Measurements from ENCODE around the gene CHN1.

The CHN1 gene

DNA sequence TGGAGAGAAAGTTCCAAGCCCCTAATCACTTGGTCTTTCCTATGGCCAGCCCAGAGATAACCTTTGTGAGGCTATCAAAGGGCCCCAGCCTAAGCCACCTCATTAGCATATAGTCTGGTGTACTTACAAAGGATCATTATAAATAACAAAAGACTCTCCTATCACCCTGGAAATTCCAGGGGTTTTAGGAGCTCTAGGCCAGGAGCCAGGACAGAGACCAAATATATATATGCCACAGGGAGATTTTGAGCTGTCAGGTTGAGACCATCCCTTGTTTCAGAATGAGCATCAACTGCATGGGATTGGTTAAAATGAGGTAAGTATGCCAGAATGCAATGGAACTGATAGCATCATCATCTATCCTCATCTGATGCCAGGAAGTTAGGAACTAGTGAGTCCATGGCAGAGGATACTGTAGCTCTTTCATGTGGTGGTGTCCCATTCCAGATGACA, 208.8 kb downstream of the CHN1 start:
- no peak overlapping the region for H3K4me3 ChIP-seq (ENCODE audit: low read depth, low read length)
- TF ChIP-seq, protein P1, sequence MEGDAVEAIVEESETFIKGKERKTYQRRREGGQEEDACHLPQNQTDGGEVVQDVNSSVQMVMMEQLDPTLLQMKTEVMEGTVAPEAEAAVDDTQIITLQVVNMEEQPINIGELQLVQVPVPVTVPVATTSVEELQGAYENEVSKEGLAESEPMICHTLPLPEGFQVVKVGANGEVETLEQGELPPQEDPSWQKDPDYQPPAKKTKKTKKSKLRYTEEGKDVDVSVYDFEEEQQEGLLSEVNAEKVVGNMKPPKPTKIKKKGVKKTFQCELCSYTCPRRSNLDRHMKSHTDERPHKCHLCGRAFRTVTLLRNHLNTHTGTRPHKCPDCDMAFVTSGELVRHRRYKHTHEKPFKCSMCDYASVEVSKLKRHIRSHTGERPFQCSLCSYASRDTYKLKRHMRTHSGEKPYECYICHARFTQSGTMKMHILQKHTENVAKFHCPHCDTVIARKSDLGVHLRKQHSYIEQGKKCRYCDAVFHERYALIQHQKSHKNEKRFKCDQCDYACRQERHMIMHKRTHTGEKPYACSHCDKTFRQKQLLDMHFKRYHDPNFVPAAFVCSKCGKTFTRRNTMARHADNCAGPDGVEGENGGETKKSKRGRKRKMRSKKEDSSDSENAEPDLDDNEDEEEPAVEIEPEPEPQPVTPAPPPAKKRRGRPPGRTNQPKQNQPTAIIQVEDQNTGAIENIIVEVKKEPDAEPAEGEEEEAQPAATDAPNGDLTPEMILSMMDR (IDR thresholded peaks at IDR 0.05; ENCODE audit: low read depth, low read length) = no peak

DNA sequence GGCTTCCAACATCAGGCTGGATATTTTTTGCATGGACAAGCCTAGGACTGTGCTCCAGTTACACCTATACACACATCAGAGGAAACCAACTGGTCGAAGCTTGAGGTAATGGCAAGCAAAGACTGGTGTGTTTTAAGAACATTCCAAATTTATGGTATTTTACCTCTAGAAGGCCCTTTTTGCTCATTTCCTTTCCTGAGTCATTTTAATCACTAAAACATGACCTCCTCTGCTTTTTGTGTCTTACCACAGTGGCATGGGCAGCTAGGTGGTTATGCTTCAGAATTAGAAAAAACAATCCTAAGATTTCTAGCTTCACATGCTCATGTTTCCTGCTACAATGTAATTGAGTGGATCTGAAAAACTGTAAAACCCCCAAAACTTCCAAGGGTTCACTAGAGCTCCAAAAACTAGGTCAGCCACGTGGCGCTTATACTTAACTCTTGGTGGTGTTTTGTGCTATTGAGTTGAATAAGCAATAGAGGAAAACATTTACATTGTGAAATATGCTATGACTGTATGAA, 210.3 kb downstream of the CHN1 start:
- TF ChIP-seq, protein P1 (IDR thresholded peaks at IDR 0.05; ENCODE audit: low read depth, low read length) = no peak
- no peak overlapping the region for H3K4me3 ChIP-seq (ENCODE audit: low read depth, low read length)

DNA sequence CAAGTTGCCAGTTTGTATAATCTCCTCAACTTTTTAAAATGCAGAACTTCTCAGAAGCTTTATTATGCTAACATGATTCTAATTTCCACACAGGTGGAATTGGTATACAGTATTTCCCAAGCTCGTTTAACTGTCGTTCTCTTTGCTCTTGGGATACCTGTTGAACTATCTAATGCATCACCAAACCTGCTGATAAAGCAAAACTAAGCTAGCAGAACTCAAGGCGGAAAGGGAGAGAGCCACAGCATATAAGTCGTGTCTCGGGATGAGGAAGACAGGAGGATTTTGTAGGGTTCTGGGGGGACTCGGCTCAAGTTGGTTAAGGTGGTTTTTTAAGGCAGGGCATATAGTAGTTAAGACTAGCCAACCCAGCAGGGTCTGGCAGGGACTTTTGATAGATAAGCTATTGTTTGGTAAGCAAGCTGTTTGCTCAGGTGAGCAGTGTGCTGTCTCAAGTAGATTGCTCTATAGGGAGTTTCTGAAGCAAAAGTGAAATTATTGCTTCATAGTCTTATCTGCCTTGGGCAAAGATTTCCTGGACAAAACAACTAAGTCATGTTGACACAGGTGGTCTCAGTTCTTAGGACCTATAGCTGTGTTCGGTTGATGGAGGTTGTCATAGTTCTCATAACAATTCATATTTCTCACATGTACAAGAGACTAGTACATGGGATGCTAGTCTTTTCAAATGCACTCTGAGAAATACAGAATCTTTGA, 212.7 kb downstream of the CHN1 start:
- TF ChIP-seq, protein P1 (IDR thresholded peaks at IDR 0.05; ENCODE audit: low read depth, low read length) = no peak
- no peak overlapping the region for H3K4me3 ChIP-seq (ENCODE audit: low read depth, low read length)

DNA sequence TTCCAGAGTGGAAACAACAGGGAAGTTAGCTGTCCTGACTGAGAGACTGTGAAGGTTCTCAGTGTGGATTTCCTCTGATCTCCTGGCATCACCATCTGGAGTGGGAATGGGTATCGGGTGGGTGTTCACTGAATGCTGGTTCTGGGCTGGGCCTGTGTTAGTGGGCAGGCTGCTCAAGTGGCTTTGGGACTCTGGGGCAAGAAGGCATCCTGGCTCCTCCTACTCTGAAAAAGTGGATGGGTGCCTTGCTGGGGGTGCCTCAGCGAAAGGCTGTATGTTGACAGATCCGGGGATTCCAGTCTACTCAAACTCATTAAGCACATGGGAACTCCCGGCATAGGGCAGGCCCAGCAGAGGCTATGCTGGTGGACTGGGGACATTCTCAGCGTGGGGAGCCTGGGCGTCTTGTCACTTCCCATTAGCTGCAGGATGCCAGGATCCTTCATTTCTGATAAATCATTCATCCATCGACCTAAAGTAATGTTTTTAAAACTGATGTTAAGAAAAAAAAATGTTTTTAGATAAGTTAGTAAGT, 213.4 kb downstream of the CHN1 start:
- no peak overlapping the region for H3K4me3 ChIP-seq (ENCODE audit: low read depth, low read length)
- TF ChIP-seq, protein P1 (IDR thresholded peaks at IDR 0.05; ENCODE audit: low read depth, low read length) = no peak

DNA sequence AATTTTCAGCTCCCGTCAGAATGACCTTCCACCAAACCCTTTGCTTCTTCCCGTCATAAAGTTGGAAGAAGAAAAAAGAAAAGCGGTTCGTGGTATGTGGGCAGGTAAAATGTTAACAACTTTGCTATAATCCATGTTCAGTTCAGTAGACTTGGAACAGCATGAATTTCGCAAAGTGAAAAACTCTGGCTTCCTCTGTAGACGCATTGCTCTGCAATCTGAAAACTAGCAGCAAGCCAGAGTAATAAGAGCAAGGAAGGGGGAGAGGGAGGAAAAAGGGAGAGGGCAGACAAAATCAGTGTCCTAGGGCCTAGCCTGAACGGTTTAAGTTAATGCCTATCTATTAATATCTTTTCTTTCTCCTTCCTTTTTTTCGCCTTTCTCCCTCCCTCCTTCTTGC, 214.2 kb downstream of the CHN1 start:
- H3K4me3 ChIP-seq (ENCODE audit: low read depth, low read length) = no peak overlapping the region
- TF ChIP-seq, protein P1 (IDR thresholded peaks at IDR 0.05; ENCODE audit: low read depth, low read length) = no peak

DNA sequence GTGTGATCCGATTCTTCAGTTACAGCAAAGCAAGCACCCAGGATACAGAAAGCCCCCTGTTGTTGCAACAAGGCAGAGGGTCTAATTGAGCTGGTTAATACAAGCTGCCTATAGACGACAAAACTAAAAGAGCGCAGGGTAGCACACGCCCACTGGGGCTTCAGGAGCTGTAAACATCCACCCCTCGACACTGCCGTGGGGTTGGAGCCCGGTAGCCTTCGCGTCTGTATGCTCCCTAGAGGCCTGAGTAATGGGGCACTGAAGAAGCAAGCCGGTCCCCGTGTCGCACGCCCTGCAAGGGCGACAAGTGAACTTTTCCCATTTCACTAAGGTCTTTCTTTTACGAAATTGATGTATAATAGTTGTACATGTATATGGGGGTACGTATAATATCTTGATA, 216.2 kb downstream of the CHN1 start:
- TF ChIP-seq, protein P1 (IDR thresholded peaks at IDR 0.05; ENCODE audit: low read depth, low read length) = no peak
- H3K4me3 ChIP-seq (ENCODE audit: low read depth, low read length) = no peak overlapping the region

DNA sequence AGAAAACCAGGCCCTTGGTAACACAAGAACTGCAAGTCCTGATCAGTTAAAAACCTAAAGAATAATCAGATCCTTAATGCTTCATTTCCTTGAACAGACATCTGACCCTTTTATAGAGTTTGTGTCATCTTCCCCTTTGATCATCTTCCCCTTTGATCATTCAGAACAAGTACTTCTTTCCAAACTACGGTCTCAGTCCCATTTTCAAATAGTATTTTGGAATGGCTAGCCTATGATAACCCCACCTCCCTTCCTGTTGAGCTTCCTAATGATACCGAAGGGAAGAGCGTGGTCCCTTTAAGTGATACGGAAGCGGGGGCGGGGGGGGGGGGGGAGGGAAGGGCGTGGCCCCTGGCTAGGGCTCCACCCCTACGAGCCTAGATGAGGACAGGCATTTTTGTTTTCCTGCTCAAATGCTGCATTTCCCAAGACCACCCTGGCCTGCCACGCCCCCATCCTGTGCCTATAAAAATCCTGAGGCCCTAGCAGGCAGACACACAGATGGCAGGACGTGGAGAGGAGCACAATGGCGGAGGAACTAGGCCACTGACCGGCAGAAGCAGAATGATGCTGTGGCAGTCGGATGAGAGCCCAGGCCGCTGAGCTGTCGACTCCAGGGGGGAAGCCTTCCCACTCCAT, 216.8 kb downstream of the CHN1 start:
- no peak overlapping the region for H3K4me3 ChIP-seq (ENCODE audit: low read depth, low read length)
- TF ChIP-seq, protein P1 (IDR thresholded peaks at IDR 0.05; ENCODE audit: low read depth, low read length) = no peak
